Ovary (tissue), 9 donors: Measurements from ENCODE around the gene RACK1. TPM values are rescaled to one million over a fixed set of nuclear protein-coding genes. Genes with fewer than 3 reads are reported as not detected.
A peak's percentile ranks its signal among the peaks of the same experiment; 100 is the strongest.

Source experiments
- DNase-seq, 5 donors: peaks; one replicate each; pipeline ENCODE4 v3.0.0-alpha.2; 2019 to 2020
- H3K27ac ChIP-seq, 2 donors: fragments of 200-600 bp; one replicate each; pipeline versions ENCODE4 v1.5.1 to v1.8.0; 2019 to 2022
- H3K27me3 ChIP-seq: fragments of 200-600 bp; one replicate; pipeline ENCODE4 v1.8.0; 2022
- H3K36me3 ChIP-seq: fragments of 200-600 bp; sonication (generic); one replicate; pipeline ENCODE4 v1.5.1; 2019
- H3K4me1 ChIP-seq: one replicate; pipeline ENCODE4 v1.8.1; 2013; ENCODE audit warnings: mild to moderate bottlenecking, moderate library complexity; ENCODE audit not compliant: insufficient read depth
- H3K4me3 ChIP-seq: fragments of 200-600 bp; sonication (generic); one replicate; pipeline ENCODE4 v1.5.1; 2017
- H3K9me3 ChIP-seq, 2 donors: fragments of 200-600 bp in 1 of 2; sonication (generic) in 1 of 2; one replicate each; pipeline versions ENCODE4 v1.5.1 to v1.8.1; 2013 to 2019; ENCODE audit warnings: mild to moderate bottlenecking in 1 of 2, moderate library complexity in 1 of 2
- CTCF ChIP-seq, 3 donors: fragments of 450-650 bp in 2 of 3; fragments of 200-600 bp in 1 of 3; IDR thresholded peaks; one replicate each; pipeline versions ENCODE4 v1.5.1 to v1.8.0; 2016 to 2022; ENCODE audit warnings: antibody characterized with exemption in 3 of 3, mild to moderate bottlenecking in 1 of 3
- EP300 ChIP-seq: sonication (generic); formaldehyde crosslinking; IDR thresholded peaks from one replicate; pipeline ENCODE4 v1.6.1; 2017; ENCODE audit warnings: antibody characterized with exemption
- POLR2A ChIP-seq: fragments of 450-650 bp; IDR thresholded peaks from one replicate; pipeline ENCODE4 v1.6.1; 2017; ENCODE audit warnings: antibody characterized with exemption, mild to moderate bottlenecking, moderate library complexity
- WGBS, 3 donors: extraction: QIAGEN DNeasy Blood & Tissue Kit in 1 of 3; methylation state at CpG; one replicate each; pipeline versions ENCODE4 v1.1.5 to v1.1.7; 2013 to 2017; 5-methylcytosine and 5-hydroxymethylcytosine counted together
- intact Hi-C, 4 donors: fragments of 100-400 bp; cut with DNase I; formaldehyde crosslinking; loops; one replicate each; pipeline versions ENCODE4 v1.11.0 to v1.15.1; 2022 to 2023
- polyA plus RNA-seq, 2 donors: library from polyadenylated mRNA; stranded (reverse); fragments of 200-250 nt in 1 of 2; fragments of 350-450 nt in 1 of 2; fragmentation: Illumina TruSeq in 1 of 2; extraction: RNeasy Lipid Tissue Mini Kit (QIAGEN cat#74804) in 1 of 2; gene quantifications; one replicate each; pipeline ENCODE4 v1.2.3, GENCODE V29; 2013 to 2014
- total RNA-seq, 7 donors: library from RNA; depleted of rRNA in 2 of 7; stranded (reverse); fragments of >200 nt in 2 of 7; fragmentation: NEBNext Ultra II Directional in 3 of 7; extraction: Animal tissue kit (Norgen Biotek cat#: 25700) in 3 of 7; gene quantifications; one replicate each; pipeline versions ENCODE4 v1.1.0 to v1.2.4, GENCODE V29; 2016 to 2023
- donor health status: DM: no; HTN: no; CAD: no; lungs with moderate emphysema.
- donor health status: DM: no; HTN: no; CAD: no.
- donor health status: Bipolar disorder and iron deficiency.
- donor health status: DM: yes; HTN: yes; CAD: no.
- donor health status: DM: no; HTN: no; CAD: no.
- donor health status: DM: yes; HTN: yes; CAD: no.

Gene RACK1
- total and polyA plus RNA-seq, 9 donors = 2,570 to 4,895 (median 3,203) TPM

GRCh38 chr5:181223058-181223728 is 20.5 kb downstream of the RACK1 start, which contains the start of gene TRIM41:
Gene TRIM41, plus strand, starts transcription at chr5:181223281. Its CDS starts 719 bp downstream, at chr5:181224000.
- Histone ChIP-seq H3K27me3 (no peaks in the 10 kb centered on the region), H3K4me3 (peak within 1 kb of the TSS; percentile 86), H3K36me3 (no peaks in the 10 kb centered on the region), H3K4me1 (peaks cover 6% of the 10 kb centered on the region), H3K27ac (peak within 1 kb of the TSS; percentile 77 to 97), H3K9me3 (no peaks in the 10 kb centered on the region)
- intact Hi-C loops = loop anchor here in 1 of 4 donors (2.0 to 5.0 kb wide), 2 partner anchors 20 to 36 kb away; partner anchors contain the start of gene RACK1
- peak; percentile 98 to 100 (median 99) for DNase-seq
- WGBS, 3 donors = 0 to 1% (median 1%) methylated on average over 59 of the region's 59 CpGs
- TF ChIP-seq EP300 = peak; percentile 51
- peak; percentile 95 for TF ChIP-seq POLR2A
- TF ChIP-seq CTCF (IDR thresholded peaks at IDR 0.05) = peak in 1 of 3 donors; percentile 7

- H3K9me3 ChIP-seq = no peaks in the 10 kb centered on the region
- no peaks in the 10 kb centered on the region for H3K27me3 ChIP-seq
- H3K36me3 ChIP-seq = no peaks in the 10 kb centered on the region
- intact Hi-C loops = loop anchor here in 1 of 4 donors (2.0 to 5.0 kb wide), 2 partner anchors 20 to 35 kb away; partner anchors contain the start of gene RACK1
- H3K4me3 ChIP-seq = peak overlapping the region; percentile 86
- DNase-seq = no peak
- H3K4me1 ChIP-seq = peaks cover 6% of the 10 kb centered on the region
- WGBS, 3 donors = 0 to 1% (median 0%) methylated on average over 18 of the region's 18 CpGs
- TF ChIP-seq CTCF (IDR thresholded peaks at IDR 0.05) (peak in 2 of 3 donors; percentile 1 to 5), POLR2A (no peak)
- H3K27ac ChIP-seq = peak overlapping the region; percentile 77 to 97
Observed at GRCh38 chr5:181222630-181223057, 21.1 kb downstream of the RACK1 start.

GRCh38 chr5:181221792-181222629 is 21.7 kb downstream of the RACK1 start:
- Histone ChIP-seq H3K4me1 (peaks cover 6% of the 10 kb centered on the region), H3K4me3 (peak overlapping the region; percentile 86), H3K27me3 (no peaks in the 10 kb centered on the region), H3K9me3 (no peaks in the 10 kb centered on the region), H3K27ac (peak overlapping the region; percentile 77 to 97), H3K36me3 (no peaks in the 10 kb centered on the region)
- TF ChIP-seq EP300 (no peak), CTCF (IDR thresholded peaks at IDR 0.05) (peak in 2 of 3 donors; percentile 3 to 22), POLR2A (no peak)
- intact Hi-C loops = loop anchor here in 1 of 4 donors (2.0 to 5.0 kb wide), 2 partner anchors 21 to 35 kb away; partner anchors contain the start of gene RACK1
- WGBS, 3 donors = 4 to 7% (median 5%) methylated on average over 41 to 50 of the region's 50 CpGs
- DNase-seq = peak; percentile 93 to 99 (median 98)

GRCh38 chr5:181221105-181221791 is 22.5 kb downstream of the RACK1 start:
- Histone ChIP-seq H3K27ac (no peak overlapping the region), H3K4me3 (no peak overlapping the region), H3K9me3 (no peaks in the 10 kb centered on the region), H3K36me3 (no peaks in the 10 kb centered on the region), H3K27me3 (no peaks in the 10 kb centered on the region), H3K4me1 (peaks cover 8% of the 10 kb centered on the region)
- WGBS, 3 donors = 60 to 68% (median 68%) methylated on average over 27 of the region's 27 CpGs
- TF ChIP-seq EP300 = no peak
- no peak for TF ChIP-seq POLR2A
- no peak for TF ChIP-seq CTCF (IDR thresholded peaks at IDR 0.05)
- intact Hi-C loops = loop anchor here in 1 of 4 donors (5.0 kb wide), 1 partner anchor 34 kb away; no protein-coding TSS in a partner anchor
- peak in 2 of 5 donors; percentile 43 to 47 for DNase-seq
